HEK293T (cell line): ENCODE results near the gene HBA2.

ENCODE experiments used
- ARNT ChIP-seq: fragments of 450-650 bp; IDR thresholded peaks from 2 replicates; pipeline ENCODE4 v1.6.1; 2017; ENCODE audit warnings: mild to moderate bottlenecking
- BHLHE40 ChIP-seq: fragments of 450-650 bp; IDR thresholded peaks from 2 replicates; pipeline ENCODE4 v1.6.1; 2016; ENCODE audit warnings: mild to moderate bottlenecking, moderate library complexity, borderline replicate concordance
- FOXA1 ChIP-seq: fragments of 450-650 bp; IDR thresholded peaks from 2 replicates; pipeline ENCODE4 v1.6.1; 2016; ENCODE audit warnings: mild to moderate bottlenecking
- FOXK2 ChIP-seq: fragments of 450-650 bp; IDR thresholded peaks from 2 replicates; pipeline ENCODE4 v1.6.1; 2016; ENCODE audit warnings: mild to moderate bottlenecking
- HDGF ChIP-seq: fragments of 450-650 bp; IDR thresholded peaks from 2 replicates; pipeline ENCODE4 v1.6.1; 2017; ENCODE audit warnings: antibody characterized with exemption, borderline replicate concordance
- LEF1 ChIP-seq: fragments of 450-650 bp; IDR thresholded peaks from 2 replicates; pipeline ENCODE4 v1.6.1; 2017; ENCODE audit warnings: mild to moderate bottlenecking, borderline replicate concordance
- SP1 ChIP-seq: fragments of 450-650 bp; IDR thresholded peaks from 2 replicates; pipeline ENCODE4 v1.6.1; 2017
- TARDBP ChIP-seq: fragments of 450-650 bp; IDR thresholded peaks from 2 replicates; pipeline ENCODE4 v1.6.1; 2016
- ZNF384 ChIP-seq: fragments of 450-650 bp; IDR thresholded peaks from 2 replicates; pipeline ENCODE4 v1.6.1; 2016

- TF ChIP-seq LEF1 (no peak), ARNT (no peak), FOXA1 (no peak), HDGF (no peak), BHLHE40 (no peak), TARDBP (no peak), SP1 (no peak), FOXK2 (no peak), ZNF384 (no peak)
Measured at GRCh38 chr16:194516-194915, 21.8 kb downstream of the HBA2 start.
